Measurements from ENCODE around the gene CYBA. TPM values are rescaled to one million over a fixed set of nuclear protein-coding genes. Genes with fewer than 3 reads are reported as not detected.

The CYBA gene
- total and polyA plus RNA-seq, 2 of the 13 experiments (the other 11 are each of a cell fraction or from before 2014, with no cell fraction given), result 196 to 250 TPM

- TF ChIP-seq ZFY (CRISPR knock-in tag; IDR thresholded peaks at IDR 0.05) (peak; percentile 91), ZNF484 (CRISPR knock-in tag; IDR thresholded peaks at IDR 0.05; ENCODE audit: borderline replicate concordance, low read depth) (no peak), KDM1A (CRISPR knock-in tag; IDR thresholded peaks at IDR 0.05) (no peak), KLF6 (CRISPR knock-in tag; IDR thresholded peaks at IDR 0.05) (peak; percentile 41; the same call in 1 of the 2 replicates), KLF13 (CRISPR knock-in tag; IDR thresholded peaks at IDR 0.05) (0 out of 2 replicates have a peak, but pooled peaks have one; percentile 20), TERF1 (CRISPR knock-in tag; IDR thresholded peaks at IDR 0.05) (peak; percentile 10; the same call in 1 of the 2 replicates), ZNF30 (CRISPR knock-in tag; IDR thresholded peaks at IDR 0.05) (peak; percentile 80; the same call in 1 of the 2 replicates), NFRKB (IDR thresholded peaks at IDR 0.05) (no peak), ATF1 (CRISPR knock-in tag; IDR thresholded peaks at IDR 0.05) (no peak), CENPX (CRISPR knock-in tag; IDR thresholded peaks at IDR 0.05) (no peak), ZNF274 (CRISPR knock-in tag; IDR thresholded peaks at IDR 0.05) (peak; percentile 61; the same call in 1 of the 2 replicates), ZNF382 (CRISPR knock-in tag; IDR thresholded peaks at IDR 0.05; ENCODE audit: borderline replicate concordance) (no peak), CCAR2 (optimal IDR thresholded peaks at IDR 0.05; ENCODE audit: low read depth, low read length) (no peak), SKI (IDR thresholded peaks at IDR 0.05; ENCODE audit: partially characterized antibody) (no peak), SIX1 (CRISPR knock-in tag; IDR thresholded peaks at IDR 0.05; ENCODE audit: borderline replicate concordance) (no peak), ZNF766 (CRISPR knock-in tag; IDR thresholded peaks at IDR 0.05; ENCODE audit: borderline replicate concordance) (peak; percentile 76; the same call in 1 of the 2 replicates), ZNF773 (CRISPR knock-in tag; IDR thresholded peaks at IDR 0.05; ENCODE audit: borderline replicate concordance) (peak; percentile 53; the same call in 1 of the 2 replicates), ZNF296 (CRISPR knock-in tag; conservative IDR thresholded peaks at IDR 0.05) (0 out of 2 replicates have a peak, but pooled peaks have one; percentile 10), CREB1 (IDR thresholded peaks at IDR 0.05) (no peak), CREB1 (CRISPR knock-in tag; IDR thresholded peaks at IDR 0.05) (no peak)
- TF ChIP-seq, protein P1, sequence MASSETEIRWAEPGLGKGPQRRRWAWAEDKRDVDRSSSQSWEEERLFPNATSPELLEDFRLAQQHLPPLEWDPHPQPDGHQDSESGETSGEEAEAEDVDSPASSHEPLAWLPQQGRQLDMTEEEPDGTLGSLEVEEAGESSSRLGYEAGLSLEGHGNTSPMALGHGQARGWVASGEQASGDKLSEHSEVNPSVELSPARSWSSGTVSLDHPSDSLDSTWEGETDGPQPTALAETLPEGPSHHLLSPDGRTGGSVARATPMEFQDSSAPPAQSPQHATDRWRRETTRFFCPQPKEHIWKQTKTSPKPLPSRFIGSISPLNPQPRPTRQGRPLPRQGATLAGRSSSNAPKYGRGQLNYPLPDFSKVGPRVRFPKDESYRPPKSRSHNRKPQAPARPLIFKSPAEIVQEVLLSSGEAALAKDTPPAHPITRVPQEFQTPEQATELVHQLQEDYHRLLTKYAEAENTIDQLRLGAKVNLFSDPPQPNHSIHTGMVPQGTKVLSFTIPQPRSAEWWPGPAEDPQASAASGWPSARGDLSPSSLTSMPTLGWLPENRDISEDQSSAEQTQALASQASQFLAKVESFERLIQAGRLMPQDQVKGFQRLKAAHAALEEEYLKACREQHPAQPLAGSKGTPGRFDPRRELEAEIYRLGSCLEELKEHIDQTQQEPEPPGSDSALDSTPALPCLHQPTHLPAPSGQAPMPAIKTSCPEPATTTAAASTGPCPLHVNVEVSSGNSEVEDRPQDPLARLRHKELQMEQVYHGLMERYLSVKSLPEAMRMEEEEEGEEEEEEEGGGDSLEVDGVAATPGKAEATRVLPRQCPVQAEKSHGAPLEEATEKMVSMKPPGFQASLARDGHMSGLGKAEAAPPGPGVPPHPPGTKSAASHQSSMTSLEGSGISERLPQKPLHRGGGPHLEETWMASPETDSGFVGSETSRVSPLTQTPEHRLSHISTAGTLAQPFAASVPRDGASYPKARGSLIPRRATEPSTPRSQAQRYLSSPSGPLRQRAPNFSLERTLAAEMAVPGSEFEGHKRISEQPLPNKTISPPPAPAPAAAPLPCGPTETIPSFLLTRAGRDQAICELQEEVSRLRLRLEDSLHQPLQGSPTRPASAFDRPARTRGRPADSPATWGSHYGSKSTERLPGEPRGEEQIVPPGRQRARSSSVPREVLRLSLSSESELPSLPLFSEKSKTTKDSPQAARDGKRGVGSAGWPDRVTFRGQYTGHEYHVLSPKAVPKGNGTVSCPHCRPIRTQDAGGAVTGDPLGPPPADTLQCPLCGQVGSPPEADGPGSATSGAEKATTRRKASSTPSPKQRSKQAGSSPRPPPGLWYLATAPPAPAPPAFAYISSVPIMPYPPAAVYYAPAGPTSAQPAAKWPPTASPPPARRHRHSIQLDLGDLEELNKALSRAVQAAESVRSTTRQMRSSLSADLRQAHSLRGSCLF (CRISPR knock-in tag; IDR thresholded peaks at IDR 0.05; ENCODE audit: borderline replicate concordance), result peak; percentile 63; the same call in 1 of the 2 replicates
- TF ChIP-seq, protein P2, sequence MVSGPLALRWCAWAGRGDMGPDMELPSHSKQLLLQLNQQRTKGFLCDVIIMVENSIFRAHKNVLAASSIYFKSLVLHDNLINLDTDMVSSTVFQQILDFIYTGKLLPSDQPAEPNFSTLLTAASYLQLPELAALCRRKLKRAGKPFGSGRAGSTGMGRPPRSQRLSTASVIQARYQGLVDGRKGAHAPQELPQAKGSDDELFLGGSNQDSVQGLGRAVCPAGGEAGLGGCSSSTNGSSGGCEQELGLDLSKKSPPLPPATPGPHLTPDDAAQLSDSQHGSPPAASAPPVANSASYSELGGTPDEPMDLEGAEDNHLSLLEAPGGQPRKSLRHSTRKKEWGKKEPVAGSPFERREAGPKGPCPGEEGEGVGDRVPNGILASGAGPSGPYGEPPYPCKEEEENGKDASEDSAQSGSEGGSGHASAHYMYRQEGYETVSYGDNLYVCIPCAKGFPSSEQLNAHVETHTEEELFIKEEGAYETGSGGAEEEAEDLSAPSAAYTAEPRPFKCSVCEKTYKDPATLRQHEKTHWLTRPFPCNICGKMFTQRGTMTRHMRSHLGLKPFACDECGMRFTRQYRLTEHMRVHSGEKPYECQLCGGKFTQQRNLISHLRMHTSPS (CRISPR knock-in tag; IDR thresholded peaks at IDR 0.05; ENCODE audit: low read depth), result no peak
These were observed at the start of gene CYBA (continued) for GRCh38 chr16:88650749-88651275.
